ENCODE data around the gene RNF169. TPM values are rescaled to one million over a fixed set of nuclear protein-coding genes. Genes with fewer than 3 reads are reported as not detected.

Gene RNF169
- total RNA-seq, 4 donors from 2014 or later = 16.2 to 26.6 (median 20.6) TPM

Small RNA genes within 50 kb of the gene (small RNA-seq; reads per million reads assigned to genes)
- 0 reads per million in 3 donors for gene MIR4696
- 0 to 0.08 (median 0) reads per million in 3 donors for gene RN7SL239P

Other genes starting within 250 kb of the RNF169 start
- gene POLD3, start 156.3 kb upstream of the RNF169 start, total RNA-seq = 10 to 100 TPM in 1 of 4 donors, 1 to 10 TPM in 3; 9.1 to 13.6 (median 9.2) TPM
- under 1 TPM in 2 of 4 donors, not detected in 2; 0.40 to 0.50 TPM for gene CHRDL2, start 17.4 kb upstream of the RNF169 start, total RNA-seq
- 10 to 100 TPM in 3 of 4 donors, 1 to 10 TPM in 1; 9.1 to 19.5 (median 11.8) TPM for gene XRRA1, start 200.2 kb downstream of the RNF169 start, total RNA-seq
- 10 to 100 TPM; 23.6 to 98.7 (median 28.6) TPM for gene SPCS2, start 200.4 kb downstream of the RNF169 start, total RNA-seq
- gene NEU3, start 240.1 kb downstream of the RNF169 start, total RNA-seq = 1 to 10 TPM; 2.9 to 6.7 (median 5.7) TPM